HL-60 (cell line): Measurements from ENCODE around the gene ZEB1.

Experiments
- DNase-seq, 2 experiments: peaks; one replicate each; pipeline ENCODE4 v3.0.0-alpha.2; 2010 to 2020; ENCODE audit warnings: low read depth in 1 of 2, low spot score in 1 of 2
- H3K27ac ChIP-seq: fragments of 250-450 bp; sonication (Bioruptor Pico); replicated peaks from 2 replicates; pipeline ENCODE4 v1.5.1; 2020; ENCODE audit warnings: mild to moderate bottlenecking, moderate library complexity
- H3K27me3 ChIP-seq: fragments of 250-450 bp; sonication (Bioruptor Pico); 2 replicates; pipeline ENCODE4 v1.5.1; 2021; ENCODE audit warnings: mild to moderate bottlenecking, moderate library complexity; ENCODE audit not compliant: insufficient read depth, poor library complexity, severe bottlenecking
- H3K4me3 ChIP-seq: replicated peaks from 2 replicates; pipeline ENCODE4 v1.5.1; 2011; ENCODE audit warnings: mild to moderate bottlenecking, control low read depth, low read length; ENCODE audit not compliant: insufficient read depth
- GABPA ChIP-seq: IDR thresholded peaks from 2 replicates; pipeline ENCODE4 v1.6.1; 2012; ENCODE audit warnings: low read depth
- POLR2AphosphoS5 ChIP-seq: IDR thresholded peaks from 2 replicates; pipeline ENCODE4 v1.6.1; 2012; ENCODE audit warnings: low read depth
- SPI1 ChIP-seq: IDR thresholded peaks from 2 replicates; pipeline ENCODE4 v1.6.1; 2012; ENCODE audit warnings: low read depth, mild to moderate bottlenecking, borderline replicate concordance
- TF ChIP-seq, protein P1 (sequence below): IDR thresholded peaks from 2 replicates; pipeline ENCODE4 v1.6.1; 2012; ENCODE audit warnings: low read depth; ENCODE audit not compliant: insufficient replicate concordance
- TF ChIP-seq, protein P2 (sequence below): IDR thresholded peaks from one replicate; pipeline ENCODE4 v1.5.1; 2011; ENCODE audit warnings: low read length, control low read depth, inconsistent platforms; ENCODE audit not compliant: insufficient read depth

The ZEB1 gene

DNA sequence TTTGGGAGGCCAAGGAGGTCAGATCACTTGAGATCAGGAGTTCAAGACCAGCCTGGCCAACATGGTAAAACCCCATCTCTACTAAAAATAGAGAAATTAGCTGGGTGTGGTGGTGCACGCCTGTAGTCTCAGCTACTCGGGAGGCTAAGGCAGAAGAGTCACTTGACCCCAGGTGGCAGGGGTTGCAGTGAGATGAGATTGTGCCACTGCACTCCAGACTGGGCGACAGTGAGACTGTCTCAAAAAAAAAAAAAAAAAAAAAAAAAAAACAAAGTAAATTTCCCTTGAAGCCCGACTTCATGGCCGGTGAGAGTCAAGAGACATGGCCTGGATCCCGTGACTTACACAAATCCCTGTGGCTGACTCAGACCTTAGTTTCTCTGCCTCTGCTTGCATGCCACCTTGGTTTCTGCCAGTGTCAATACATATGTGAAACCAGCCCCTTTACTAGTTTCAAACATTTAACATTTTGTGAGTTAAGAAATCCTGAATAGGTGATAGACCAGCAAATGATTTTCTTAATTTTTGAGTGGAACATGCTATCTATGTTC lies 62.8 kb downstream of the ZEB1 start:
- Histone ChIP-seq H3K27me3 (no peaks in the 10 kb centered on the region), H3K4me3 (no peak overlapping the region), H3K27ac (no peak overlapping the region)
- DNase-seq = no peak
- TF ChIP-seq GABPA = no peak
- TF ChIP-seq, protein P1, sequence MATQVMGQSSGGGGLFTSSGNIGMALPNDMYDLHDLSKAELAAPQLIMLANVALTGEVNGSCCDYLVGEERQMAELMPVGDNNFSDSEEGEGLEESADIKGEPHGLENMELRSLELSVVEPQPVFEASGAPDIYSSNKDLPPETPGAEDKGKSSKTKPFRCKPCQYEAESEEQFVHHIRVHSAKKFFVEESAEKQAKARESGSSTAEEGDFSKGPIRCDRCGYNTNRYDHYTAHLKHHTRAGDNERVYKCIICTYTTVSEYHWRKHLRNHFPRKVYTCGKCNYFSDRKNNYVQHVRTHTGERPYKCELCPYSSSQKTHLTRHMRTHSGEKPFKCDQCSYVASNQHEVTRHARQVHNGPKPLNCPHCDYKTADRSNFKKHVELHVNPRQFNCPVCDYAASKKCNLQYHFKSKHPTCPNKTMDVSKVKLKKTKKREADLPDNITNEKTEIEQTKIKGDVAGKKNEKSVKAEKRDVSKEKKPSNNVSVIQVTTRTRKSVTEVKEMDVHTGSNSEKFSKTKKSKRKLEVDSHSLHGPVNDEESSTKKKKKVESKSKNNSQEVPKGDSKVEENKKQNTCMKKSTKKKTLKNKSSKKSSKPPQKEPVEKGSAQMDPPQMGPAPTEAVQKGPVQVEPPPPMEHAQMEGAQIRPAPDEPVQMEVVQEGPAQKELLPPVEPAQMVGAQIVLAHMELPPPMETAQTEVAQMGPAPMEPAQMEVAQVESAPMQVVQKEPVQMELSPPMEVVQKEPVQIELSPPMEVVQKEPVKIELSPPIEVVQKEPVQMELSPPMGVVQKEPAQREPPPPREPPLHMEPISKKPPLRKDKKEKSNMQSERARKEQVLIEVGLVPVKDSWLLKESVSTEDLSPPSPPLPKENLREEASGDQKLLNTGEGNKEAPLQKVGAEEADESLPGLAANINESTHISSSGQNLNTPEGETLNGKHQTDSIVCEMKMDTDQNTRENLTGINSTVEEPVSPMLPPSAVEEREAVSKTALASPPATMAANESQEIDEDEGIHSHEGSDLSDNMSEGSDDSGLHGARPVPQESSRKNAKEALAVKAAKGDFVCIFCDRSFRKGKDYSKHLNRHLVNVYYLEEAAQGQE = no peak
- TF ChIP-seq, protein P2, sequence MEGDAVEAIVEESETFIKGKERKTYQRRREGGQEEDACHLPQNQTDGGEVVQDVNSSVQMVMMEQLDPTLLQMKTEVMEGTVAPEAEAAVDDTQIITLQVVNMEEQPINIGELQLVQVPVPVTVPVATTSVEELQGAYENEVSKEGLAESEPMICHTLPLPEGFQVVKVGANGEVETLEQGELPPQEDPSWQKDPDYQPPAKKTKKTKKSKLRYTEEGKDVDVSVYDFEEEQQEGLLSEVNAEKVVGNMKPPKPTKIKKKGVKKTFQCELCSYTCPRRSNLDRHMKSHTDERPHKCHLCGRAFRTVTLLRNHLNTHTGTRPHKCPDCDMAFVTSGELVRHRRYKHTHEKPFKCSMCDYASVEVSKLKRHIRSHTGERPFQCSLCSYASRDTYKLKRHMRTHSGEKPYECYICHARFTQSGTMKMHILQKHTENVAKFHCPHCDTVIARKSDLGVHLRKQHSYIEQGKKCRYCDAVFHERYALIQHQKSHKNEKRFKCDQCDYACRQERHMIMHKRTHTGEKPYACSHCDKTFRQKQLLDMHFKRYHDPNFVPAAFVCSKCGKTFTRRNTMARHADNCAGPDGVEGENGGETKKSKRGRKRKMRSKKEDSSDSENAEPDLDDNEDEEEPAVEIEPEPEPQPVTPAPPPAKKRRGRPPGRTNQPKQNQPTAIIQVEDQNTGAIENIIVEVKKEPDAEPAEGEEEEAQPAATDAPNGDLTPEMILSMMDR = no peak
- no peak for TF ChIP-seq POLR2AphosphoS5
- no peak for TF ChIP-seq SPI1

DNA sequence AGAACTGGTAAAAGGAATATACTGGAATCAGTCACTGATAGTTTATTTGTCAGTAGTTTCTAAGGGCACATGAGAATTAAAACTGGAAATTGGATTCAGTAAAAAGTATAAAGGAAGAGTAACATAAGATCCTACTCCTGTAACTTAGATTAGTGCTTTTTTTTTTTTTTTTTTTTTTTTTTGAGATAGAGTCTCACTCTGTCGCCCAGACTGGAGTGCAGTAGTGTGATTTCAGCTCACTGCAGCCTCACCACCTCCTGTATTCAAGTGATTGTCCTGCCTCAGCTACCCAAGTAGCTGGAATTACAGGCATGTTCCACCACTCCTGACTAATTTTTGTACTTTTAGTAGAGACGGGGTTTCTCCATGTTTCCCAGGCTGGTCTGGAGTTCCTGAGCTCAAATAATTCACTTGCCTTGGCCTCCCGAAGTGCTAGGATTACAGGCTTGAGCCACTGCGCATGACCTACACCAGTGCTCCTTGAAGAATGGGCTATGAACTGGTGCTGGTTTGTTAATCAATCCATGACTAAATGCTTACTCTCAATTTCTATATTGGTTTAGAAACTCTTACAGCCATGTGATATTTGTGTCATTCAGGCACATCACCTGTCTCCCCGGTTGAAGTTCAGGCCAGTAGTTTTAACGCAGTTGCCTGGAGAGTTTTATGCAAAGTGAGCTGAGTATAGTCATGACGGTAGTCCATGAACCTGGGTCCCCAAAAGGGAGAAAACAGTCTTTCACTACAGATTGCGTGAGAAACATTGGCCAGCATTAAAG lies 65.0 kb downstream of the ZEB1 start:
- no peak for DNase-seq
- H3K27ac ChIP-seq = no peak overlapping the region
- H3K4me3 ChIP-seq = no peak overlapping the region
- TF ChIP-seq, protein P2 = no peak
- TF ChIP-seq SPI1 = no peak
- no peaks in the 10 kb centered on the region for H3K27me3 ChIP-seq

DNA sequence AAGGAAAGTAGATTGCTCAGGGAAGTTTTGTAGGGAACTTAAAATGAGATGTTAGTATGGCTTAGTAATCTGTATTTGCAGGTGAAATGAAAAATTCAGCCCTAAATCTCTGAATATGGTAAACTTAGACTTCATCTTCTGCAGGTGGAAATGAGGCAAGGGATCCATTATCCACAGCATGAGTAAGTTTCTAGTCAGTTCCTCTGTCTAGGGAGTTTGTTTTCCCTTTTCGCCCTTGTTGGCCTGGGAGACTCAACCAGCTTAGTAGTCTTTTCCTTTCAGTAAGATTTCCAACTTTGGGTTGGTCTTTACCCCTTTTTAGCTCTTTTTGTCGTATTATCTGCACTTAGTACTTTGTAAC lies 65.6 kb downstream of the ZEB1 start:
- TF ChIP-seq GABPA (no peak), POLR2AphosphoS5 (no peak), SPI1 (no peak)
- TF ChIP-seq, protein P1 = no peak
- TF ChIP-seq, protein P2 = no peak
- H3K27ac ChIP-seq = no peak overlapping the region
- H3K4me3 ChIP-seq = no peak overlapping the region
- no peak for DNase-seq
- H3K27me3 ChIP-seq = no peaks in the 10 kb centered on the region

DNA sequence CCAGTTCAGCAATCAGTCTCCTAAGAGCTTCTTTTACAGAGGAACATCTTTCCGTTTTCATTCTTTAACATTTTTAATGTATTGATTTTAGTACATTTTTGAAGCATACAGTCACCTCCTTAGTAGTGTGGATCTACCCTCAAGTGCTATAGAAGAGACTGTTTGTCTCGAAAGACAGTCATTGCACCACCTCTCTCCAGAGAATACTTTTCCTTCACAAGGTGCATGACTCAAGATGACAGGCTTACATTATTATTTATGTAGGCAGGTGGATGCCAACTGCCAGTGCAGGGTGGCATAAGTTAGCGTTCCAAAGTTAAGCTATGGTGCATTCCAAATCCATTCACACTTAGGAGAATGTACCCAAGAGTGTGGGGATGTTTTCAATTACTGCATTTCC lies 71.8 kb downstream of the ZEB1 start:
- DNase-seq = no peak
- H3K27ac ChIP-seq = no peak overlapping the region
- TF ChIP-seq SPI1 (no peak), GABPA (no peak)
- no peaks in the 10 kb centered on the region for H3K27me3 ChIP-seq
- H3K4me3 ChIP-seq = no peak overlapping the region
